K562 (cell line): ENCODE measurements around the gene UBR4. TPM values are rescaled to one million over a fixed set of nuclear protein-coding genes. Genes with fewer than 3 reads are reported as not detected.

Experiments used
- ATAC-seq: fragments of 200-7000 bp; cut with Tn5 transposase; 3 replicates; pipeline ENCODE4 v1.9.1; 2020; ENCODE audit warnings: moderate library complexity
- BruUV-seq: library from RNA; stranded (reverse); fragments of 400-500 nt; replicated peaks from 2 replicates; lab custom pipeline; 2021; lab: Mats Ljungman, UMichigan
- CTCF ChIA-PET: fragments of 300-600 bp; formaldehyde crosslinking; extraction: SDS; loops from one replicate; lab custom pipeline; 2021; ENCODE audit warnings: low intra/inter-chr PET ratio; lab: Yijun Ruan, JAX
- POLR2A ChIA-PET: fragments of 300-600, 350-650 bp; sonication (Branson Sonifier 250); formaldehyde crosslinking; extraction: SDS; loops from one replicate; lab custom pipeline; 2021; ENCODE audit warnings: antibody characterized with exemption, inconsistent platforms; lab: Yijun Ruan, JAX
- DNase-seq, 4 experiments: peaks; one replicate each; pipeline versions ENCODE4 v3.0.0 to v3.0.0-alpha.2; 2011 to 2018; ENCODE audit warnings: low spot score in 3 of 4, mixed read lengths in 3 of 4; ENCODE audit errors: extremely low read depth in 1 of 4
- FAIRE-seq: peaks from 2 replicates; lab custom pipeline; 2011; peaks lifted over from hg19 to GRCh38; lab: Jason Lieb, UNC
- H2AFZ ChIP-seq: 2 replicates; pipeline ENCODE4 v1.6.0; 2011; ENCODE audit warnings: low read depth, low read length, control low read depth, inconsistent platforms
- H3K27ac ChIP-seq: fragments of 200-600 bp; 3 replicates; pipeline ENCODE4 v1.8.0; 2011; ENCODE audit warnings: low read depth, mild to moderate bottlenecking, control low read depth, inconsistent platforms, low read length, moderate library complexity, mixed read lengths; ENCODE audit errors: extremely low read depth
- H3K27me3 ChIP-seq, 2 experiments: fragments of 300-600 bp in 1 of 2; 2 replicates in 1 of 2; 3 replicates in 1 of 2; pipeline versions ENCODE4 v1.6.0 to v1.8.0; 2011; ENCODE audit warnings: inconsistent platforms in 2 of 2, low read length in 2 of 2, mild to moderate bottlenecking in 1 of 2, mixed read lengths in 1 of 2, moderate library complexity in 1 of 2; ENCODE audit not compliant: control insufficient read depth in 2 of 2, insufficient read depth in 2 of 2
- H3K36me3 ChIP-seq: fragments of 300-600 bp; 3 replicates; pipeline ENCODE4 v1.8.0; 2011; ENCODE audit warnings: mild to moderate bottlenecking, low read length, inconsistent platforms; ENCODE audit not compliant: control insufficient read depth, insufficient read depth
- H3K4me1 ChIP-seq, 2 experiments: fragments of 200-600 bp in 1 of 2; replicated peaks in 1 of 2; 2 replicates in 1 of 2; 3 replicates in 1 of 2; pipeline versions ENCODE4 v1.5.1 to v1.8.0; 2011; ENCODE audit warnings: inconsistent platforms in 2 of 2, low read length in 2 of 2, mild to moderate bottlenecking in 1 of 2, mixed read lengths in 1 of 2, moderate library complexity in 1 of 2; ENCODE audit not compliant: control insufficient read depth in 2 of 2, insufficient read depth in 2 of 2
- H3K4me2 ChIP-seq: 2 replicates; pipeline ENCODE4 v1.6.1; 2011; ENCODE audit warnings: low read length, control low read depth, inconsistent platforms, mixed read lengths; ENCODE audit not compliant: insufficient read depth
- H3K4me3 ChIP-seq: fragments of 200-600 bp; sonication (generic), shearing (Covaris generic); 2 replicates; pipeline ENCODE4 v1.5.1; 2016; ENCODE audit warnings: control low read depth, inconsistent platforms
- H3K79me2 ChIP-seq: fragments of 200-600 bp; 3 replicates; pipeline ENCODE4 v1.8.0; 2011; ENCODE audit warnings: low read length, inconsistent platforms; ENCODE audit not compliant: control insufficient read depth, insufficient read depth
- H3K9ac ChIP-seq, 2 experiments: 2 replicates each; pipeline versions ENCODE4 v1.6.0 to v1.6.1; 2011; ENCODE audit warnings: low read depth in 2 of 2, low read length in 2 of 2, control low read depth in 1 of 2, inconsistent platforms in 1 of 2, mild to moderate bottlenecking in 1 of 2, mixed read lengths in 1 of 2; ENCODE audit not compliant: insufficient read depth in 1 of 2
- H3K9me1 ChIP-seq: one replicate; pipeline ENCODE4 v1.6.0; 2011; ENCODE audit warnings: inconsistent platforms, mild to moderate bottlenecking, low read length, moderate library complexity; ENCODE audit not compliant: control insufficient read depth, insufficient read depth
- H3K9me3 ChIP-seq: replicated peaks from 2 replicates; pipeline ENCODE4 v1.5.1; 2011; ENCODE audit warnings: low read depth, low read length, inconsistent platforms; ENCODE audit not compliant: control insufficient read depth, insufficient read depth
- H4K20me1 ChIP-seq: replicated peaks from 2 replicates; pipeline ENCODE4 v1.6.1; 2011; ENCODE audit warnings: low read length, inconsistent platforms, mixed read lengths; ENCODE audit not compliant: control insufficient read depth, insufficient read depth
- CSDE1 ChIP-seq, 2 experiments: fragments of 450-650 bp; IDR thresholded peaks; 2 replicates each; pipeline ENCODE4 v1.6.1; 2016; ENCODE audit warnings: mild to moderate bottlenecking in 1 of 2
- PHF21A ChIP-seq: fragments of 450-650 bp; IDR thresholded peaks from 2 replicates; pipeline ENCODE4 v1.6.1; 2017; ENCODE audit warnings: low read depth, borderline replicate concordance
- RBM25 ChIP-seq: fragments of 200-400 bp; formaldehyde crosslinking; IDR thresholded peaks from 2 replicates; pipeline ENCODE4 v1.6.1; 2018; ENCODE audit warnings: low read length, low read depth, moderate library complexity; ENCODE audit not compliant: severe bottlenecking
- RFX7 ChIP-seq: fragments of 250-450 bp; sonication (Bioruptor Pico); IDR thresholded peaks from 2 replicates; pipeline ENCODE4 v1.5.1; 2021; ENCODE audit warnings: mild to moderate bottlenecking
- ZNF212 ChIP-seq: fragments of 450-650 bp; formaldehyde crosslinking; IDR thresholded peaks from 2 replicates; pipeline ENCODE4 v1.4.0; 2020; ENCODE audit warnings: mild to moderate bottlenecking
- WGBS: fragments of 100-300 bp; shearing (Covaris generic); methylation state at CpG from one replicate; pipeline ENCODE4 v1.1.6; 2016; ENCODE audit warnings: low coverage, mixed read lengths; ENCODE audit not compliant: insufficient coverage; ENCODE audit errors: missing lambda C conversion rate; 5-methylcytosine and 5-hydroxymethylcytosine counted together
- in situ Hi-C: fragments of 300-500 bp; cut with MboI; formaldehyde crosslinking; loops from 4 replicates; pipeline ENCODE4 v1.15.0; 2018; ENCODE audit warnings: inconsistent platforms, mixed read lengths
- intact Hi-C: fragments of 100-400 bp; cut with micrococcal nuclease; formaldehyde crosslinking; loops from 2 replicates; pipeline ENCODE4 v1.14.2; 2022
- polyA plus RNA-seq, 8 experiments: library from polyadenylated mRNA; depleted of rRNA in 4 of 8; stranded (reverse) in 5 of 8; unstranded in 3 of 8; fragments of >200 nt; fragmentation: Nextera tagmentation in 2 of 8; fragmentation: Illumina TruSeq in 1 of 8; extraction: Ambion mirVana in 2 of 8; extraction: Trizol in 1 of 8; gene quantifications; 2 replicates each; pipeline versions ENCODE4 v1.2.1 to v1.2.3, GENCODE V29; 2011 to 2014; ENCODE audit warnings: inconsistent platforms in 1 of 8, missing spikeins in 1 of 8
- total RNA-seq, 7 experiments: library from RNA; depleted of rRNA in 6 of 7; stranded (reverse); fragments of >200 nt in 6 of 7; fragmentation: Illumina TruSeq in 2 of 7; extraction: Trizol in 2 of 7; gene quantifications; 2 replicates each; pipeline versions ENCODE4 v1.2.1 to v1.2.3, GENCODE V29; 2011 to 2021; ENCODE audit warnings: low replicate concordance in 1 of 7
- TF ChIP-seq, protein P1 (sequence below): fragments of 250-450 bp; sonication (Bioruptor Pico); IDR thresholded peaks from 2 replicates; pipeline ENCODE4 v1.4.0; 2020
- TF ChIP-seq, protein P2 (sequence below): sonication (generic); formaldehyde crosslinking; IDR thresholded peaks from 2 replicates; pipeline ENCODE4 v1.9.0; 2022; ENCODE audit warnings: mild to moderate bottlenecking, missing genetic modification reagents

UBR4 gene
- total and polyA plus RNA-seq, 9 of the 15 experiments (the other 6 are each of a cell fraction or from before 2014, with no cell fraction given), result 55.4 to 277 (median 123) TPM

DNA sequence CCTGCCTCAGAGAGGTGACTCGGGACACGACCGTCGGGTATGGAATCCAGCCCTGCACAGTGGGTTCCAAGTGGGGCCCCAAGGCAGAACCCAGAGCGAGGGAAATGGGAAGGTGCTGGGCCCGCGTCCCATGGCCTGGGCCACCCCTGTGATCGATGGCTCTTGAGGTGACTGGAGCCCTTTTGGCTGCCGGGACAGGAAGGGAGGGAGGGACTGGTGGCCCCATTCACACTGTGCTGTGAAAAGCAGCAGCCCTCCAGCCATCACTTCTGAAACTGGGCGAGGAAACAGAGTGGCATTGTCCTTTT is 143.2 kb downstream of the UBR4 start:
- Histone ChIP-seq H3K4me1 (peaks cover 0 to 29% of the 10 kb centered on the region in 2 experiments; a peak in 3 of 5 replicates), H3K4me2 (no peak overlapping the region), H4K20me1 (0 out of 2 replicates have a peak, but pooled peaks cover 22% of the 10 kb centered on the region), H3K9ac (no peak overlapping the region)
- intact Hi-C loops, result loop anchor here (5.0 kb wide), 1 partner anchor 145 kb away; no protein-coding TSS in a partner anchor
- no peak for ATAC-seq
- FAIRE-seq, result no peak
- TF ChIP-seq, protein P1, sequence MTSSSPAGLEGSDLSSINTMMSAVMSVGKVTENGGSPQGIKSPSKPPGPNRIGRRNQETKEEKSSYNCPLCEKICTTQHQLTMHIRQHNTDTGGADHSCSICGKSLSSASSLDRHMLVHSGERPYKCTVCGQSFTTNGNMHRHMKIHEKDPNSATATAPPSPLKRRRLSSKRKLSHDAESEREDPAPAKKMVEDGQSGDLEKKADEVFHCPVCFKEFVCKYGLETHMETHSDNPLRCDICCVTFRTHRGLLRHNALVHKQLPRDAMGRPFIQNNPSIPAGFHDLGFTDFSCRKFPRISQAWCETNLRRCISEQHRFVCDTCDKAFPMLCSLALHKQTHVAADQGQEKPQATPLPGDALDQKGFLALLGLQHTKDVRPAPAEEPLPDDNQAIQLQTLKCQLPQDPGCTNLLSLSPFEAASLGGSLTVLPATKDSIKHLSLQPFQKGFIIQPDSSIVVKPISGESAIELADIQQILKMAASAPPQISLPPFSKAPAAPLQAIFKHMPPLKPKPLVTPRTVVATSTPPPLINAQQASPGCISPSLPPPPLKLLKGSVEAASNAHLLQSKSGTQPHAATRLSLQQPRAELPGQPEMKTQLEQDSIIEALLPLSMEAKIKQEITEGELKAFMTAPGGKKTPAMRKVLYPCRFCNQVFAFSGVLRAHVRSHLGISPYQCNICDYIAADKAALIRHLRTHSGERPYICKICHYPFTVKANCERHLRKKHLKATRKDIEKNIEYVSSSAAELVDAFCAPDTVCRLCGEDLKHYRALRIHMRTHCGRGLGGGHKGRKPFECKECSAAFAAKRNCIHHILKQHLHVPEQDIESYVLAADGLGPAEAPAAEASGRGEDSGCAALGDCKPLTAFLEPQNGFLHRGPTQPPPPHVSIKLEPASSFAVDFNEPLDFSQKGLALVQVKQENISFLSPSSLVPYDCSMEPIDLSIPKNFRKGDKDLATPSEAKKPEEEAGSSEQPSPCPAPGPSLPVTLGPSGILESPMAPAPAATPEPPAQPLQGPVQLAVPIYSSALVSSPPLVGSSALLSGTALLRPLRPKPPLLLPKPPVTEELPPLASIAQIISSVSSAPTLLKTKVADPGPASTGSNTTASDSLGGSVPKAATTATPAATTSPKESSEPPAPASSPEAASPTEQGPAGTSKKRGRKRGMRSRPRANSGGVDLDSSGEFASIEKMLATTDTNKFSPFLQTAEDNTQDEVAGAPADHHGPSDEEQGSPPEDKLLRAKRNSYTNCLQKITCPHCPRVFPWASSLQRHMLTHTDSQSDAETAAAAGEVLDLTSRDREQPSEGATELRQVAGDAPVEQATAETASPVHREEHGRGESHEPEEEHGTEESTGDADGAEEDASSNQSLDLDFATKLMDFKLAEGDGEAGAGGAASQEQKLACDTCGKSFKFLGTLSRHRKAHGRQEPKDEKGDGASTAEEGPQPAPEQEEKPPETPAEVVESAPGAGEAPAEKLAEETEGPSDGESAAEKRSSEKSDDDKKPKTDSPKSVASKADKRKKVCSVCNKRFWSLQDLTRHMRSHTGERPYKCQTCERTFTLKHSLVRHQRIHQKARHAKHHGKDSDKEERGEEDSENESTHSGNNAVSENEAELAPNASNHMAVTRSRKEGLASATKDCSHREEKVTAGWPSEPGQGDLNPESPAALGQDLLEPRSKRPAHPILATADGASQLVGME (CRISPR knock-in tag), result no peak
- no peak for TF ChIP-seq ZNF212 (CRISPR knock-in tag)
- TF ChIP-seq CSDE1 (IDR thresholded peaks at IDR 0.05), result no peak
- TF ChIP-seq PHF21A, result no peak
- TF ChIP-seq RBM25, result no peak
- TF ChIP-seq RFX7 (CRISPR knock-in tag), result no peak
- TF ChIP-seq, protein P2, sequence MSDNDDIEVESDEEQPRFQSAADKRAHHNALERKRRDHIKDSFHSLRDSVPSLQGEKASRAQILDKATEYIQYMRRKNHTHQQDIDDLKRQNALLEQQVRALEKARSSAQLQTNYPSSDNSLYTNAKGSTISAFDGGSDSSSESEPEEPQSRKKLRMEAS, result no peak
- TF ChIP-seq, all 486 proteins: peak for 0
- CTCF ChIA-PET, result no interaction called here
- BruUV-seq, result no TSS peak
- Histone ChIP-seq H3K9me3 (no peaks in the 10 kb centered on the region), H3K27ac (no peak overlapping the region), H3K36me3 (no peaks in the 10 kb centered on the region), H3K27me3 (peaks cover 20 to 65% of the 10 kb centered on the region in 2 experiments; a peak in 4 of 5 replicates), H3K4me3 (no peak overlapping the region), H2AFZ (no peak overlapping the region), H3K79me2 (no peaks in the 10 kb centered on the region), H3K9me1 (no peaks in the 10 kb centered on the region)
- POLR2A ChIA-PET, result interaction anchor here (1.2 kb wide), 1 partner anchor 17 kb away, joined by 4 read pairs; no protein-coding TSS in a partner anchor
- no peak for DNase-seq
- in situ Hi-C loops, result loop anchor here (10.0 kb wide), 1 partner anchor 588 kb away; no protein-coding TSS in a partner anchor
- 4% methylated on average over 10 of the region's 10 CpGs for WGBS
